ENCODE measurements around the gene TMEM248.
"Not testable (repeated sequence)": the region's sequence is repeated elsewhere in the genome, so short reads cannot be mapped to it uniquely, and the experiment has no call there.

TMEM248 gene

DNA sequence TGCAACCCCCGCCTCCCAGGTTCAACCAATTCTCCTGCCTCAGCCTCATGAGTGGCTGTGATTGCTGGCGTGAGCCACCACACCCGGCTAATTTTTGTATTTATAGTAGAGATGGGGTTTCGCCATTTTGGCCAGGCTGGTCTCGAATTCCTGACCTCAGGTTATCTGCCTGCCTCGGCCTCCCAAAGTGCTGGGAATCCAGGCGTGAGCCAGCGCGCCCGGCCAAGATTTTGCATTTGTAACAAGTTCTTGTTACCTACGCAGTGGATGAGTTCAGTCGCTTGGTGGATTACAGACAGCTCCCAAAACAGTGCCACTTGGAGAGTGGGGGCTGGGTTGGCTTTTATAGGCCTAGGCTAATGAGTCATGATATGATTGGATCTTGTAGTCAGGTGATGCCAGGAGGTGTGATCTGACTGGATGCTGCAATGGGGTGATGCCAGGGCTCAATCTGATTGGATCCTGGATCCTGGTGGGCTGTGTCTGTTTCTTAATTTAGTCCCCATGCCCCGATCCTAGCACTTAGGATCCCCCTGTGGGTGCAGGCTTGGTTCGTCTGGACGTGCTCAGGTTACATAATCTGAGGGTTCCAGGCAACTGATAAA is 54.1 kb downstream of the TMEM248 start:
- Histone ChIP-seq H3K4me3 (IDR thresholded peaks at IDR 0.05; ENCODE audit: insufficient read depth, low read depth, low read length) (no peak overlapping the region), H3K36me3 (ENCODE audit: insufficient read depth) (no peaks in the 10 kb centered on the region), H3K79me2 (ENCODE audit: insufficient read depth, low read depth) (no peaks in the 10 kb centered on the region), H3K4me2 (no peak overlapping the region), H3K4me1 (ENCODE audit: low read depth, poor library complexity, severe bottlenecking) (no peaks in the 10 kb centered on the region), H2AFZ (ENCODE audit: low read depth) (no peak overlapping the region), H3K27ac (no peak overlapping the region), H3K9ac (no peak overlapping the region), H4K20me1 (ENCODE audit: insufficient read depth) (no peaks in the 10 kb centered on the region), H3K27me3 (ENCODE audit: insufficient read depth, low read depth) (no peaks in the 10 kb centered on the region)
- TF ChIP-seq, protein P1, sequence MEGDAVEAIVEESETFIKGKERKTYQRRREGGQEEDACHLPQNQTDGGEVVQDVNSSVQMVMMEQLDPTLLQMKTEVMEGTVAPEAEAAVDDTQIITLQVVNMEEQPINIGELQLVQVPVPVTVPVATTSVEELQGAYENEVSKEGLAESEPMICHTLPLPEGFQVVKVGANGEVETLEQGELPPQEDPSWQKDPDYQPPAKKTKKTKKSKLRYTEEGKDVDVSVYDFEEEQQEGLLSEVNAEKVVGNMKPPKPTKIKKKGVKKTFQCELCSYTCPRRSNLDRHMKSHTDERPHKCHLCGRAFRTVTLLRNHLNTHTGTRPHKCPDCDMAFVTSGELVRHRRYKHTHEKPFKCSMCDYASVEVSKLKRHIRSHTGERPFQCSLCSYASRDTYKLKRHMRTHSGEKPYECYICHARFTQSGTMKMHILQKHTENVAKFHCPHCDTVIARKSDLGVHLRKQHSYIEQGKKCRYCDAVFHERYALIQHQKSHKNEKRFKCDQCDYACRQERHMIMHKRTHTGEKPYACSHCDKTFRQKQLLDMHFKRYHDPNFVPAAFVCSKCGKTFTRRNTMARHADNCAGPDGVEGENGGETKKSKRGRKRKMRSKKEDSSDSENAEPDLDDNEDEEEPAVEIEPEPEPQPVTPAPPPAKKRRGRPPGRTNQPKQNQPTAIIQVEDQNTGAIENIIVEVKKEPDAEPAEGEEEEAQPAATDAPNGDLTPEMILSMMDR (conservative IDR thresholded peaks at IDR 0.05; ENCODE audit: low read depth, low read length), result no peak

DNA sequence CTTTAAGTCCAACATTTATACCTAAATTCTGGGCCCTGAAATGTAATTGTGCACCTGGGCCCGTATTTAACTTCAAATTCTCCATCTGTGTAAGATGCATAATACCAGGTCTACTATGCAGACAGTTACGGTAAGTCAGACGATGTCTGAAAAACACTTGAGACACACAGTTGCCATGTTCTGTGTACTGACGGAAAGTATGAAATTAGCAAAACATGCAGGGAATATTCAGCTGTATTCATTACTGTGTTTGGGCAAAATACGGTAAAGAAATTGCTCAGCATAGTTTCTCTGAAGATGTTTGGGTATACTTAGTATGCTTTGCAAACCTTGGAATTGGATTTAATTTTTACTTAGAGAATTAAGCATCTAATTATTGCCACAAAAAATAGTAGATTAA is 57.3 kb downstream of the TMEM248 start:
- H4K20me1 ChIP-seq (ENCODE audit: insufficient read depth); H3K9ac ChIP-seq; H3K36me3 ChIP-seq (ENCODE audit: insufficient read depth); H3K27ac ChIP-seq; H3K4me2 ChIP-seq; H3K79me2 ChIP-seq (ENCODE audit: insufficient read depth, low read depth); H2AFZ ChIP-seq (ENCODE audit: low read depth); H3K27me3 ChIP-seq (ENCODE audit: insufficient read depth, low read depth); H3K4me3 ChIP-seq (IDR thresholded peaks at IDR 0.05; ENCODE audit: insufficient read depth, low read depth, low read length); H3K4me1 ChIP-seq (ENCODE audit: low read depth, poor library complexity, severe bottlenecking): not testable (repeated sequence)

DNA sequence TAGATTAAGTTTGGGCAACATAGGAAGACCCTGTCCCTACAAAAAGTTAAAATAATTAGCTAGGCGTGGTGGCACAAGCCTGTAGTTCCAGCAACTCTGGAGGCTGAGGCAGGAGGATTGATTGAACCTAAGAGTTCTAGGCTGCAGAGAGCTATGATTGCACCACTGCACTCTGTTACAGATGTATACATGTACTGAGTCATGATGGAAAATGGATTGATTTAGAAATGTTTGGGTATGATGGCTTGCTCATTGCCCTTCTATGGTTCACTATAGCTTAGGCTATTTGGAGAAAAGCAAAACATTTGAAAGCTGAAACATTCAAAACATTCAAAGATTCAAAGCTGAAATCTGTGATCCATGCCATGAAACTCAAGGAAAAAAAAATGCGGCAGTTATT is 58.0 kb downstream of the TMEM248 start:
- not testable (repeated sequence) for H3K36me3 ChIP-seq (ENCODE audit: insufficient read depth); H3K4me3 ChIP-seq (IDR thresholded peaks at IDR 0.05; ENCODE audit: insufficient read depth, low read depth, low read length); H3K79me2 ChIP-seq (ENCODE audit: insufficient read depth, low read depth); H3K27ac ChIP-seq; H2AFZ ChIP-seq (ENCODE audit: low read depth); H4K20me1 ChIP-seq (ENCODE audit: insufficient read depth); H3K4me2 ChIP-seq; H3K4me1 ChIP-seq (ENCODE audit: low read depth, poor library complexity, severe bottlenecking); H3K27me3 ChIP-seq (ENCODE audit: insufficient read depth, low read depth); H3K9ac ChIP-seq

GRCh38 chr7:66980336-66980735 is 59.3 kb downstream of the TMEM248 start:
- H3K79me2 ChIP-seq (ENCODE audit: insufficient read depth, low read depth); H4K20me1 ChIP-seq (ENCODE audit: insufficient read depth); H3K27me3 ChIP-seq (ENCODE audit: insufficient read depth, low read depth); H3K4me2 ChIP-seq; H3K36me3 ChIP-seq (ENCODE audit: insufficient read depth); H3K4me3 ChIP-seq (IDR thresholded peaks at IDR 0.05; ENCODE audit: insufficient read depth, low read depth, low read length); H3K4me1 ChIP-seq (ENCODE audit: low read depth, poor library complexity, severe bottlenecking); H3K9ac ChIP-seq; H3K27ac ChIP-seq; H2AFZ ChIP-seq (ENCODE audit: low read depth): not testable (repeated sequence)

GRCh38 chr7:66989552-66989951 is 68.5 kb downstream of the TMEM248 start:
- Histone ChIP-seq H3K36me3 (ENCODE audit: insufficient read depth) (peaks cover 10% of the 10 kb centered on the region; the same call in 1 of the 2 replicates), H3K4me1 (ENCODE audit: low read depth, poor library complexity, severe bottlenecking) (peaks cover 10% of the 10 kb centered on the region), H3K79me2 (ENCODE audit: insufficient read depth, low read depth) (peaks cover 20% of the 10 kb centered on the region)
- not testable (repeated sequence) for H3K9ac ChIP-seq; H3K27me3 ChIP-seq (ENCODE audit: insufficient read depth, low read depth); H2AFZ ChIP-seq (ENCODE audit: low read depth); H3K4me2 ChIP-seq; H3K27ac ChIP-seq; H3K4me3 ChIP-seq (IDR thresholded peaks at IDR 0.05; ENCODE audit: insufficient read depth, low read depth, low read length); H4K20me1 ChIP-seq (ENCODE audit: insufficient read depth)

GRCh38 chr7:66994051-66994450 is 73.0 kb downstream of the TMEM248 start:
- H3K36me3 ChIP-seq (ENCODE audit: insufficient read depth), result peaks cover 10% of the 10 kb centered on the region; the same call in 1 of the 2 replicates
- H4K20me1 ChIP-seq (ENCODE audit: insufficient read depth); H3K9ac ChIP-seq; H2AFZ ChIP-seq (ENCODE audit: low read depth); H3K27me3 ChIP-seq (ENCODE audit: insufficient read depth, low read depth); H3K4me3 ChIP-seq (IDR thresholded peaks at IDR 0.05; ENCODE audit: insufficient read depth, low read depth, low read length): not testable (repeated sequence)
- peaks cover 35% of the 10 kb centered on the region for H3K79me2 ChIP-seq (ENCODE audit: insufficient read depth, low read depth)
- peak overlapping the region; percentile 91 for H3K27ac ChIP-seq
- H3K4me1 ChIP-seq (ENCODE audit: low read depth, poor library complexity, severe bottlenecking), result peaks cover 16% of the 10 kb centered on the region
- H3K4me2 ChIP-seq, result peak overlapping the region; percentile 63

GRCh38 chr7:66994691-66995049 is 73.6 kb downstream of the TMEM248 start:
- Histone ChIP-seq H2AFZ (ENCODE audit: low read depth) (peak overlapping the region; percentile 72), H3K9ac (peak overlapping the region; percentile 91), H3K4me1 (ENCODE audit: low read depth, poor library complexity, severe bottlenecking) (peaks cover 16% of the 10 kb centered on the region), H3K4me2 (peak overlapping the region; percentile 63), H3K36me3 (ENCODE audit: insufficient read depth) (peaks cover 10% of the 10 kb centered on the region; the same call in 1 of the 2 replicates), H3K79me2 (ENCODE audit: insufficient read depth, low read depth) (peaks cover 35% of the 10 kb centered on the region), H3K27ac (peak overlapping the region; percentile 91)
- H4K20me1 ChIP-seq (ENCODE audit: insufficient read depth); H3K27me3 ChIP-seq (ENCODE audit: insufficient read depth, low read depth); H3K4me3 ChIP-seq (IDR thresholded peaks at IDR 0.05; ENCODE audit: insufficient read depth, low read depth, low read length): not testable (repeated sequence)
- TF ChIP-seq, protein P1 (conservative IDR thresholded peaks at IDR 0.05; ENCODE audit: low read depth, low read length), result peak; percentile 34

GRCh38 chr7:66995050-66995776 is 74.2 kb downstream of the TMEM248 start, which contains the start of gene SBDS:
SBDS (minus strand) TSS chr7:66995586; CDS start chr7:66995417, 169 bp downstream.
- H3K4me3 ChIP-seq (IDR thresholded peaks at IDR 0.05; ENCODE audit: insufficient read depth, low read depth, low read length); H4K20me1 ChIP-seq (ENCODE audit: insufficient read depth); H3K27me3 ChIP-seq (ENCODE audit: insufficient read depth, low read depth): not testable (repeated sequence)
- Histone ChIP-seq H3K9ac (peak within 1 kb of the TSS; percentile 91), H3K27ac (peak within 1 kb of the TSS; percentile 91), H3K36me3 (ENCODE audit: insufficient read depth) (peaks cover 10% of the 10 kb centered on the region; the same call in 1 of the 2 replicates), H2AFZ (ENCODE audit: low read depth) (peak within 1 kb of the TSS; percentile 72), H3K79me2 (ENCODE audit: insufficient read depth, low read depth) (peaks cover 35% of the 10 kb centered on the region), H3K4me1 (ENCODE audit: low read depth, poor library complexity, severe bottlenecking) (peaks cover 16% of the 10 kb centered on the region), H3K4me2 (peak within 1 kb of the TSS; percentile 63)
